Suppressor macrophage treated with lipopolysaccharide for 4 hours (primary cell): ENCODE results near the gene GSAP.

Experiments
- DNase-seq: peaks from one replicate; pipeline ENCODE4 v3.0.0-alpha.2; 2020

GSAP gene

GRCh38 chr7:77327067-77327931 lies 88.8 kb downstream of the GSAP start:
- DNase-seq: peak; percentile 76

GRCh38 chr7:77326131-77326530 lies 90.0 kb downstream of the GSAP start:
- DNase-seq: no peak

- DNase-seq: no peak
Observed at GRCh38 chr7:77321300-77321699, 94.8 kb downstream of the GSAP start.

GRCh38 chr7:77320714-77321113 lies 95.4 kb downstream of the GSAP start:
- DNase-seq: no peak

- DNase-seq: no peak
Observed at GRCh38 chr7:77320137-77320536, 96.0 kb downstream of the GSAP start.

- no peak for DNase-seq
Observed at GRCh38 chr7:77318019-77318418, 98.1 kb downstream of the GSAP start.

- DNase-seq: peak; percentile 42
Observed at GRCh38 chr7:77316219-77316978, 99.8 kb downstream of the GSAP start.

- no peak for DNase-seq
Observed at GRCh38 chr7:77315182-77315591, 101.0 kb downstream of the GSAP start.

- DNase-seq: no peak
Observed at GRCh38 chr7:77313876-77314480, 102.2 kb downstream of the GSAP start.

- no peak for DNase-seq
Observed at GRCh38 chr7:77313085-77313484, 103.1 kb downstream of the GSAP start.

- no peak for DNase-seq
Observed at GRCh38 chr7:77310982-77311381, 105.2 kb downstream of the GSAP start.

GRCh38 chr7:77309714-77310220 lies 106.4 kb downstream of the GSAP start:
- no peak for DNase-seq

- DNase-seq: no peak
Observed at GRCh38 chr7:77308792-77309191, 107.4 kb downstream of the GSAP start.

GRCh38 chr7:77306231-77307067 lies 109.7 kb downstream of the GSAP start:
- DNase-seq: no peak

- no peak for DNase-seq
Observed at GRCh38 chr7:77295549-77295948, 120.6 kb downstream of the GSAP start.

- no peak for DNase-seq
Observed at GRCh38 chr7:77293046-77293445, 123.1 kb downstream of the GSAP start.

- DNase-seq: no peak
Observed at GRCh38 chr7:77290425-77290824, 125.7 kb downstream of the GSAP start.

- DNase-seq: no peak
Observed at GRCh38 chr7:77289387-77289786, 126.8 kb downstream of the GSAP start.

- DNase-seq: no peak
Observed at GRCh38 chr7:77288676-77289320, 127.4 kb downstream of the GSAP start.

- no peak for DNase-seq
Observed at GRCh38 chr7:77284616-77285015, 131.5 kb downstream of the GSAP start.

GRCh38 chr7:77284005-77284404 lies 132.1 kb downstream of the GSAP start:
- no peak for DNase-seq

- DNase-seq: no peak
Observed at GRCh38 chr7:77282897-77283296, 133.3 kb downstream of the GSAP start.
